ENCODE data around the gene MORC3.

MORC3 gene

GRCh38 chr21:36422279-36423098 is 102.5 kb downstream of the MORC3 start:
- H3K27me3 ChIP-seq (ENCODE audit: control insufficient read depth, insufficient read depth, low read length), result no peaks in the 10 kb centered on the region
- no peak overlapping the region for H3K4me3 ChIP-seq (ENCODE audit: low read depth, low read length)
- H3K36me3 ChIP-seq (ENCODE audit: control insufficient read depth, insufficient read depth, low read length), result no peaks in the 10 kb centered on the region
- no peak overlapping the region for H2AFZ ChIP-seq
- no peak overlapping the region for H3K27ac ChIP-seq
- no peaks in the 10 kb centered on the region for H3K9me3 ChIP-seq (ENCODE audit: control insufficient read depth, low read length)
- no peaks in the 10 kb centered on the region for H3K4me1 ChIP-seq
- no peaks in the 10 kb centered on the region for H3K79me2 ChIP-seq
- H3K9ac ChIP-seq, result no peak overlapping the region
- no peak overlapping the region for H3K4me2 ChIP-seq (ENCODE audit: low read length)
- no peak for TF ChIP-seq CTCF (IDR thresholded peaks at IDR 0.05)

- no peak overlapping the region for H2AFZ ChIP-seq
- H3K36me3 ChIP-seq (ENCODE audit: control insufficient read depth, insufficient read depth, low read length), result no peaks in the 10 kb centered on the region
- no peak overlapping the region for H3K4me2 ChIP-seq (ENCODE audit: low read length)
- H3K9ac ChIP-seq, result no peak overlapping the region
- TF ChIP-seq CTCF (IDR thresholded peaks at IDR 0.05), result no peak
- no peaks in the 10 kb centered on the region for H3K79me2 ChIP-seq
- H3K4me1 ChIP-seq, result no peaks in the 10 kb centered on the region
- H3K4me3 ChIP-seq (ENCODE audit: low read depth, low read length), result no peak overlapping the region
- no peaks in the 10 kb centered on the region for H3K27me3 ChIP-seq (ENCODE audit: control insufficient read depth, insufficient read depth, low read length)
- no peak overlapping the region for H3K27ac ChIP-seq
- H3K9me3 ChIP-seq (ENCODE audit: control insufficient read depth, low read length), result no peaks in the 10 kb centered on the region
Observed at GRCh38 chr21:36423771-36424433, 103.9 kb downstream of the MORC3 start.

- no peaks in the 10 kb centered on the region for H3K36me3 ChIP-seq (ENCODE audit: control insufficient read depth, insufficient read depth, low read length)
- H3K79me2 ChIP-seq, result no peaks in the 10 kb centered on the region
- H3K4me1 ChIP-seq, result no peaks in the 10 kb centered on the region
- TF ChIP-seq CTCF (IDR thresholded peaks at IDR 0.05), result no peak
- no peaks in the 10 kb centered on the region for H3K27me3 ChIP-seq (ENCODE audit: control insufficient read depth, insufficient read depth, low read length)
- no peak overlapping the region for H3K9ac ChIP-seq
- H2AFZ ChIP-seq, result no peak overlapping the region
- H3K4me2 ChIP-seq (ENCODE audit: low read length), result no peak overlapping the region
- H3K27ac ChIP-seq, result no peak overlapping the region
- H3K4me3 ChIP-seq (ENCODE audit: low read depth, low read length), result no peak overlapping the region
- H3K9me3 ChIP-seq (ENCODE audit: control insufficient read depth, low read length), result no peaks in the 10 kb centered on the region
Observed at GRCh38 chr21:36424592-36424991, 104.6 kb downstream of the MORC3 start.

GRCh38 chr21:36425286-36425685 is 105.3 kb downstream of the MORC3 start:
- Histone ChIP-seq H3K9ac (no peak overlapping the region), H3K79me2 (no peaks in the 10 kb centered on the region), H3K36me3 (ENCODE audit: control insufficient read depth, insufficient read depth, low read length) (no peaks in the 10 kb centered on the region), H3K4me1 (no peaks in the 10 kb centered on the region), H3K4me2 (ENCODE audit: low read length) (no peak overlapping the region), H3K9me3 (ENCODE audit: control insufficient read depth, low read length) (no peaks in the 10 kb centered on the region), H2AFZ (no peak overlapping the region), H3K27me3 (ENCODE audit: control insufficient read depth, insufficient read depth, low read length) (no peaks in the 10 kb centered on the region), H3K4me3 (ENCODE audit: low read depth, low read length) (no peak overlapping the region), H3K27ac (no peak overlapping the region)
- TF ChIP-seq CTCF (IDR thresholded peaks at IDR 0.05), result no peak
